ENCODE results near the gene KRTAP20-2. TPM values are rescaled to one million over a fixed set of nuclear protein-coding genes. Genes with fewer than 3 reads are reported as not detected.

Gene KRTAP20-2
- total and polyA plus RNA-seq, 8 donors = not detected

DNA sequence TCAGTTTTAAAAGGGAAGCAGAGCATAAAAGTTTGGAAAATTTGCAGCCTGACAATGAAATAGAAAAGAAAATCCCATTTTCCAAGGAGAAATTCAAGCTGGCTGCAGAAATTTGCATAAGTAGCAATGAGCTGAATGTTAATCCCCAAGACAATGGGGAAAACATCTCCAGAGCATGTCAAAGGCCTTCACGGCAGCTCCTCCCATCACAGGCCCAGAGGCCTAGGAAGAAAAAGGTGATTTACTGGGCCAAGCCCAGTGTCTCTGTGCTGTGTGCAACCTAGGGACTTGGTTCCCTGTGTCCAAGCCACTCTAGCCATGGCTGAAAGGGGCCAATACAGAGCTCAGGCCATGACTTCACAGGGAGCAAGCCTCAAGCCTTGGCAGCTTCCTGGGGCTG, 33.8 kb downstream of the KRTAP20-2 start:
- Histone ChIP-seq H3K4me3 (no peak overlapping the region), H3K36me3 (no peaks in the 10 kb centered on the region), H3K9me3 (peaks cover 0 to 10% of the 10 kb centered on the region in 2 donors), H3K27ac (no peak overlapping the region), H3K27me3 (no peaks in the 10 kb centered on the region), H3K4me1 (no peaks in the 10 kb centered on the region)
- DNase-seq (no peak), ATAC-seq (no peak)
- TF ChIP-seq, protein P1, sequence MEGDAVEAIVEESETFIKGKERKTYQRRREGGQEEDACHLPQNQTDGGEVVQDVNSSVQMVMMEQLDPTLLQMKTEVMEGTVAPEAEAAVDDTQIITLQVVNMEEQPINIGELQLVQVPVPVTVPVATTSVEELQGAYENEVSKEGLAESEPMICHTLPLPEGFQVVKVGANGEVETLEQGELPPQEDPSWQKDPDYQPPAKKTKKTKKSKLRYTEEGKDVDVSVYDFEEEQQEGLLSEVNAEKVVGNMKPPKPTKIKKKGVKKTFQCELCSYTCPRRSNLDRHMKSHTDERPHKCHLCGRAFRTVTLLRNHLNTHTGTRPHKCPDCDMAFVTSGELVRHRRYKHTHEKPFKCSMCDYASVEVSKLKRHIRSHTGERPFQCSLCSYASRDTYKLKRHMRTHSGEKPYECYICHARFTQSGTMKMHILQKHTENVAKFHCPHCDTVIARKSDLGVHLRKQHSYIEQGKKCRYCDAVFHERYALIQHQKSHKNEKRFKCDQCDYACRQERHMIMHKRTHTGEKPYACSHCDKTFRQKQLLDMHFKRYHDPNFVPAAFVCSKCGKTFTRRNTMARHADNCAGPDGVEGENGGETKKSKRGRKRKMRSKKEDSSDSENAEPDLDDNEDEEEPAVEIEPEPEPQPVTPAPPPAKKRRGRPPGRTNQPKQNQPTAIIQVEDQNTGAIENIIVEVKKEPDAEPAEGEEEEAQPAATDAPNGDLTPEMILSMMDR (IDR thresholded peaks at IDR 0.05) = no peak
- intact Hi-C loops (cut with DNase I) = no loop called here

DNA sequence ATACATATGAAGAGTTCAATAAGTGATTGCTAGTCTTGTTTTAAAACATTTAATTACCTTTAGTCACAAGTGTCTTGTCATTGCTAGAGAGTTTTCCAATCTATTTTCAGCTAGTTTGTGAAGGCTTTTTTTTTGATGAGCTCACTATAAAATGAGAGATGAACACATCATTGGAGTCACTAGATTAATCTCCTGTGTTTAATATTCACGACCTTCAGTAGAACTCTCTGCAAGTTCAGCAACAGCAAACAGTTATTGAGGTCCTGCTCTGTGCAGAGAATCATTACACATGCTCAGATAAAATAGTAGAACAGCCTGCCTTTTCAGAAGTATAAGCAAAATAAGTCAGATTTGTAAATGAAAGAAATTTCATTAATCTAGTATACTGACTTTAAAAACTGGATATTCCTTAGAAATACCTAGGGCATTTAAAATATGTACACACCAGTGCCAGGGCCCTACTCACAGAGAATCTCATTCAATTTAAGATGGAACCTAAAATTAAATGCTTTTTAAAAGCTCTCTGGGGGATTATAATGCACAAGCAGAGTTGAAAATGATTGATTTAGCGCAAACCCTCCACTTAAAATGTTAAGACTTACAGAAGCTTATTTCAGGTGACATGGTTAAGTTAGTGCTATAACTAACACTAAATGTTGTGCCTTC, 38.1 kb downstream of the KRTAP20-2 start:
- ATAC-seq (no peak), DNase-seq (no peak)
- no peaks in the 10 kb centered on the region for H3K27me3 ChIP-seq
- no peak overlapping the region for H3K27ac ChIP-seq
- H3K36me3 ChIP-seq = no peaks in the 10 kb centered on the region
- H3K9me3 ChIP-seq = peaks cover 0 to 10% of the 10 kb centered on the region in 2 donors
- H3K4me3 ChIP-seq = no peak overlapping the region
- intact Hi-C loops (cut with DNase I) = no loop called here
- H3K4me1 ChIP-seq = no peaks in the 10 kb centered on the region
- TF ChIP-seq, protein P1 (IDR thresholded peaks at IDR 0.05) = no peak

DNA sequence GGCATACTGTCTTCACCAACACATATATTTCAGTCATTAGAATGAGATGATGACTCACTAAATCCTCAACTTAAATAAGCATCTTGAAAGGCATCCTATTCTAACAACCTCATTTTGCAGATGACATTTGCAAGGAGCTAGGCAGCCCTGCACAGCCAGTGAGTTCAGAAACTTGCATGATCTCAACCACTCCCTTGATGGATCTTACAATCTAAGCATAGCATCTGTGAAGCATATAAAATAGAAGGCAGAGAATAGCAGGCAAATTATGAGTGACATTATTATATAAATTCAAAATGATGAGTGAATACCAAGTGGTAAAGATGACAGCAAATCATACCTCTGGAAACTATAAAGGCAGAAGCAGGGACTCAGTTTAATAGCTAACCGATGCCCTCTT, 39.3 kb downstream of the KRTAP20-2 start:
- H3K27ac ChIP-seq = no peak overlapping the region
- no peaks in the 10 kb centered on the region for H3K27me3 ChIP-seq
- H3K9me3 ChIP-seq = peaks cover 0 to 6% of the 10 kb centered on the region in 2 donors
- no peak for DNase-seq
- H3K36me3 ChIP-seq = no peaks in the 10 kb centered on the region
- H3K4me1 ChIP-seq = no peaks in the 10 kb centered on the region
- TF ChIP-seq, protein P1 (IDR thresholded peaks at IDR 0.05) = no peak
- no peak overlapping the region for H3K4me3 ChIP-seq
- intact Hi-C loops (cut with DNase I) = no loop called here
- ATAC-seq = no peak

DNA sequence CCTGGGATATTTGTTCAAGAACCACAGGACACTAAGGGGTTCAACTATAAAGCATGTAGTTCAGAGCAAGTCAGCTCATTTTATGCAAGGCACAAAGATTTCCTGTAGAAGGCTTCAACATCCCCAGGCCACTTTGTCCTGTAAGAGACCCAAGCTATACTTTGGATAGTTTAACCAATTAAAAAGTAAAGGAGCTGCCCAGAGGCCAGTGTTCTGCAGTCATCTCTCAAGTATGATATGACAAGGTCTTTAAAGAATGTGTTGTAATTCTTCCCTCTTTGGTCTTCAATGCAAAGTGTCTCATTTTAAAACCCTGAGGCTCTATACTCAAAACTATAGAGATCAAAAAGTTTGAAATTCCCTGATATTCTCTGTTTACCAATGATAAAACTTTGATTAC, 41.7 kb downstream of the KRTAP20-2 start:
- Histone ChIP-seq H3K36me3 (no peaks in the 10 kb centered on the region), H3K4me3 (no peak overlapping the region), H3K4me1 (no peaks in the 10 kb centered on the region), H3K9me3 (no peaks in the 10 kb centered on the region), H3K27me3 (no peaks in the 10 kb centered on the region), H3K27ac (no peak overlapping the region)
- intact Hi-C loops (cut with DNase I) = no loop called here
- DNase-seq (no peak), ATAC-seq (no peak)
- TF ChIP-seq, protein P1 (IDR thresholded peaks at IDR 0.05) = no peak

DNA sequence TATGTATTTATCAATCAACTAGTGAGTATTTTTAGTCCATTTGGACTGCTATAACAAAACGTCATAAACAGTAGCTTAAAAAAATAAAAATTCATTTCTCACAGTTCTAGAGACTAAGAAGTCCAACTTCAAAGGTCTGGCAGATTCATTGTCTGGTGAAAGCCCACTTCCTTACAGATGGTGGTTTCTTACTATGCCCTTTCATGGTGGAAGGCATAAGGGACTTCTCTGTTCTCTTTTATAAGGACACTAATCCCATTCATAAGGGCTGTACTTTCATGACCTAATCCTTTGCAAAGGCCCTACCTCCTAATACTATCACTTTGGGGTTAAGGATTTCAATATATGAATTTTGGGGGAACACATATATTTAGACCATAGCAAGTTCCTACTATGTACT, 45.6 kb downstream of the KRTAP20-2 start:
- Histone ChIP-seq H3K27ac (no peak overlapping the region), H3K4me1 (no peaks in the 10 kb centered on the region), H3K9me3 (no peaks in the 10 kb centered on the region), H3K36me3 (no peaks in the 10 kb centered on the region), H3K27me3 (no peaks in the 10 kb centered on the region), H3K4me3 (no peak overlapping the region)
- intact Hi-C loops (cut with DNase I) = no loop called here
- ATAC-seq = no peak
- TF ChIP-seq, protein P1 (IDR thresholded peaks at IDR 0.05) = no peak
- DNase-seq = no peak
